ENCODE data around the gene ARHGAP6. TPM values are rescaled to one million over a fixed set of nuclear protein-coding genes. Genes with fewer than 3 reads are reported as not detected.

Gene ARHGAP6
- total RNA-seq, 1 experiment from 2014 or later: 0.07 TPM

DNA sequence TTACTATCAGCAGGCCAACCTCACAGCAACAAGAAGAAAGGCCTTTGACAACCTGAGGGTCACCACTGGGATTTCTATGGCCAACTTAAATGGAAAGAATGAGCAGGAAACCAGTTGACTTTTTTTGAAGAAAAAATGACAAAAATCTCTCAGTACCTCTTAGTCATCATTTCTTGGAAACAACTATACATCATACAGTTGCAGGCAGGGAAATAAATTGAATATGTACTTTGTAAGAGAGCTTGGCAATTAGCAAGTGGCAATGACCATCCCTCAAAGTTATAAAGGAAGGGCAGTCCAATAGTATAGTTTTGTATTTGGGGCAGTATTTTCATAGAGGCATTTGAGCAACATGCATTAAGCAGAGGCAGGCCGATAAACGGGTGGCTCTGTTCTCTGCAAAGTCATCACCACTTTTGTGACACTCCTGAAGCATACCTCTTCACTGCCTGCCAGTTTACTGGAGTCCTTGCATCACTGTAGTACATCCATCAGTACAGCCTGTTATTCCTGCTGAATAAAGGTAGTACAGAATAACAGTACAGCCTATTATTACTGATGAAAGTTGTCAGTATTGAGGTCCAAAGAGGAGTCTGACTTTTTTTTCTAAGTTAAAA is 455.8 kb downstream of the ARHGAP6 start:
- Histone ChIP-seq H3T11ph (ENCODE audit: low read length) (no peak overlapping the region), H3K23me2 (ENCODE audit: insufficient read length, low read depth, low read length, poor library complexity, severe bottlenecking) (no peaks in the 10 kb centered on the region), H2AK5ac (ENCODE audit: insufficient read length, low read length) (no peak overlapping the region), H2BK120ac (ENCODE audit: low read depth, low read length, poor library complexity, severe bottlenecking) (no peak overlapping the region), H3K79me1 (ENCODE audit: insufficient read depth, low read depth, low read length, poor library complexity, severe bottlenecking) (no peaks in the 10 kb centered on the region), H3K4ac (ENCODE audit: low read depth, low read length) (no peak overlapping the region), H4K20me1 (ENCODE audit: control insufficient read depth, insufficient read depth, insufficient read length) (no peaks in the 10 kb centered on the region), H2BK15ac (ENCODE audit: low read depth, low read length) (no peak overlapping the region), H3K23ac (ENCODE audit: insufficient read length, low read depth, low read length) (no peak overlapping the region), H4K8ac (replicated peaks; ENCODE audit: insufficient read length, low read depth, low read length) (no peak overlapping the region), H3K18ac (ENCODE audit: insufficient read length, low read depth, low read length) (no peak overlapping the region), H2AFZ (ENCODE audit: low read length) (no peak overlapping the region), H2BK5ac (ENCODE audit: insufficient read length, low read length) (no peak overlapping the region), H4K91ac (ENCODE audit: insufficient read length, low read depth, low read length) (no peak overlapping the region), H3K9me3 (ENCODE audit: control insufficient read depth, low read depth, low read length) (no peaks in the 10 kb centered on the region), H3K14ac (ENCODE audit: insufficient read depth, low read length) (no peak overlapping the region), H2BK20ac (ENCODE audit: low read depth, low read length, poor library complexity, severe bottlenecking) (no peak overlapping the region), H3K27me3 (ENCODE audit: insufficient read depth, low read length) (no peaks in the 10 kb centered on the region), H3K27ac (ENCODE audit: insufficient read length, low read depth, low read length) (no peak overlapping the region), H3K9ac (ENCODE audit: extremely low read depth, insufficient read length, low read length) (no peak overlapping the region), H3K56ac (ENCODE audit: insufficient read length, low read depth, low read length) (no peak overlapping the region), H4K5ac (ENCODE audit: insufficient read length, low read depth, low read length) (no peak overlapping the region), H3K4me2 (ENCODE audit: insufficient read depth, insufficient read length, low read length) (no peak overlapping the region), H2BK12ac (ENCODE audit: insufficient read length, low read depth, low read length) (no peak overlapping the region), H3K4me1 (ENCODE audit: insufficient read depth, low read length) (no peaks in the 10 kb centered on the region), H3K79me2 (ENCODE audit: insufficient read depth, low read length) (no peaks in the 10 kb centered on the region)
- WGBS (ENCODE audit: extremely low coverage, insufficient read length, low lambda C conversion rate): no CpG with 5 or more reads among the region's 2 CpGs
- no peak overlapping the region for H3K27ac Mint-ChIP-seq
- DNase-seq: no peak
- H3K27me3 Mint-ChIP-seq (ENCODE audit: low read depth): no peaks in the 10 kb centered on the region
- no peaks in the 10 kb centered on the region for H3K36me3 Mint-ChIP-seq (ENCODE audit: insufficient read depth in 1 of 3, low read depth in 3 of 3)
- H3K4me3 Mint-ChIP-seq: no peak overlapping the region
- no peaks in the 10 kb centered on the region for H3K4me1 Mint-ChIP-seq
- TF ChIP-seq, protein P1, sequence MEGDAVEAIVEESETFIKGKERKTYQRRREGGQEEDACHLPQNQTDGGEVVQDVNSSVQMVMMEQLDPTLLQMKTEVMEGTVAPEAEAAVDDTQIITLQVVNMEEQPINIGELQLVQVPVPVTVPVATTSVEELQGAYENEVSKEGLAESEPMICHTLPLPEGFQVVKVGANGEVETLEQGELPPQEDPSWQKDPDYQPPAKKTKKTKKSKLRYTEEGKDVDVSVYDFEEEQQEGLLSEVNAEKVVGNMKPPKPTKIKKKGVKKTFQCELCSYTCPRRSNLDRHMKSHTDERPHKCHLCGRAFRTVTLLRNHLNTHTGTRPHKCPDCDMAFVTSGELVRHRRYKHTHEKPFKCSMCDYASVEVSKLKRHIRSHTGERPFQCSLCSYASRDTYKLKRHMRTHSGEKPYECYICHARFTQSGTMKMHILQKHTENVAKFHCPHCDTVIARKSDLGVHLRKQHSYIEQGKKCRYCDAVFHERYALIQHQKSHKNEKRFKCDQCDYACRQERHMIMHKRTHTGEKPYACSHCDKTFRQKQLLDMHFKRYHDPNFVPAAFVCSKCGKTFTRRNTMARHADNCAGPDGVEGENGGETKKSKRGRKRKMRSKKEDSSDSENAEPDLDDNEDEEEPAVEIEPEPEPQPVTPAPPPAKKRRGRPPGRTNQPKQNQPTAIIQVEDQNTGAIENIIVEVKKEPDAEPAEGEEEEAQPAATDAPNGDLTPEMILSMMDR (conservative IDR thresholded peaks at IDR 0.05): no peak
- peaks cover 39 to 46% of the 10 kb centered on the region in 2 experiments for H3K9me3 Mint-ChIP-seq

All from H9 (cell line).